HEK293 (cell line): ENCODE data around the gene ST7.

ENCODE experiments used
- CTCF ChIA-PET: fragments of 350-600 bp; formaldehyde crosslinking; extraction: SDS; loops from one replicate; lab custom pipeline; 2021; ENCODE audit warnings: antibody characterized with exemption; lab: Yijun Ruan, JAX
- POLR2A ChIA-PET: fragments of 300-600 bp; formaldehyde crosslinking; extraction: SDS; loops from one replicate; lab custom pipeline; 2020; ENCODE audit warnings: antibody characterized with exemption, inconsistent platforms; lab: Yijun Ruan, JAX
- H3K27ac ChIP-seq: fragments of 200-500 bp; sonication (Bioruptor generic); 2 replicates; pipeline ENCODE4 v1.5.1; 2014; ENCODE audit warnings: low read depth, low read length, control low read depth, inconsistent platforms; ENCODE audit errors: extremely low read depth
- H3K36me3 ChIP-seq, 2 experiments: fragments of 200-500 bp in 1 of 2; sonication (Bioruptor generic) in 1 of 2; 1 replicate in 1 of 2; 2 replicates in 1 of 2; pipeline ENCODE4 v1.5.1; 2014 to 2017; ENCODE audit warnings: inconsistent platforms in 2 of 2, low read length in 2 of 2; ENCODE audit not compliant: control insufficient read depth in 2 of 2, insufficient read depth in 1 of 2
- H3K4me1 ChIP-seq: fragments of 200-500 bp; sonication (Bioruptor generic); 2 replicates; pipeline ENCODE4 v1.5.1; 2014; ENCODE audit warnings: mild to moderate bottlenecking, low read length, inconsistent platforms; ENCODE audit not compliant: control insufficient read depth, insufficient read depth
- H3K4me3 ChIP-seq: 2 replicates; pipeline ENCODE4 v1.5.1; 2011; ENCODE audit warnings: low read depth, mild to moderate bottlenecking, control low read depth, low read length, moderate library complexity
- H3K9me3 ChIP-seq: fragments of 200-500 bp; sonication (Bioruptor generic); 2 replicates; pipeline ENCODE4 v1.5.1; 2014; ENCODE audit warnings: low read depth, low read length, inconsistent platforms; ENCODE audit not compliant: control insufficient read depth, insufficient read depth
- BCL11B ChIP-seq: fragments of 450-650 bp; formaldehyde crosslinking; IDR thresholded peaks from 2 replicates; pipeline ENCODE4 v1.5.1; 2016; ENCODE audit warnings: low read depth, missing biosample characterization, missing genetic modification characterization
- EGR2 ChIP-seq: fragments of 450-650 bp; formaldehyde crosslinking; IDR thresholded peaks from 2 replicates; pipeline ENCODE4 v1.5.1; 2016; ENCODE audit warnings: low read depth, missing biosample characterization, missing genetic modification characterization
- FEZF1 ChIP-seq: fragments of 450-650 bp; formaldehyde crosslinking; IDR thresholded peaks from 2 replicates; pipeline ENCODE4 v1.5.1; 2016; ENCODE audit warnings: missing biosample characterization, missing genetic modification characterization
- HOXA7 ChIP-seq: sonication (generic); formaldehyde crosslinking; IDR thresholded peaks from 2 replicates; pipeline ENCODE4 v1.8.1; 2022; ENCODE audit warnings: missing genetic modification reagents, borderline replicate concordance
- IKZF3 ChIP-seq: fragments of 450-650 bp; IDR thresholded peaks from 2 replicates; pipeline ENCODE4 v1.5.0; 2018; ENCODE audit warnings: missing biosample characterization, mild to moderate bottlenecking, missing genetic modification characterization, moderate library complexity
- KLF8 ChIP-seq: fragments of 450-650 bp; formaldehyde crosslinking; IDR thresholded peaks from 2 replicates; pipeline ENCODE4 v1.5.1; 2016; ENCODE audit warnings: missing biosample characterization, missing genetic modification characterization
- MEIS1 ChIP-seq: sonication (generic); formaldehyde crosslinking; IDR thresholded peaks from 2 replicates; pipeline ENCODE4 v1.8.1; 2022; ENCODE audit warnings: missing genetic modification reagents, mild to moderate bottlenecking, borderline replicate concordance
- SALL2 ChIP-seq: fragments of 450-650 bp; formaldehyde crosslinking; IDR thresholded peaks from 2 replicates; pipeline ENCODE4 v1.5.0; 2017; ENCODE audit warnings: missing biosample characterization, mild to moderate bottlenecking, missing genetic modification characterization, borderline replicate concordance
- SCRT2 ChIP-seq: fragments of 450-650 bp; formaldehyde crosslinking; IDR thresholded peaks from 2 replicates; pipeline ENCODE4 v1.5.1; 2016; ENCODE audit warnings: missing biosample characterization, missing genetic modification characterization
- WT1 ChIP-seq: fragments of 450-650 bp; formaldehyde crosslinking; IDR thresholded peaks from 2 replicates; pipeline ENCODE4 v1.5.1; 2016; ENCODE audit warnings: missing biosample characterization, missing genetic modification characterization
- ZBTB8A ChIP-seq: fragments of 450-650 bp; formaldehyde crosslinking; IDR thresholded peaks from 2 replicates; pipeline ENCODE4 v1.5.1; 2016; ENCODE audit warnings: missing biosample characterization, missing genetic modification characterization
- ZEB2 ChIP-seq: fragments of 450-650 bp; formaldehyde crosslinking; IDR thresholded peaks from 2 replicates; pipeline ENCODE4 v1.5.1; 2016; ENCODE audit warnings: missing biosample characterization, missing genetic modification characterization
- ZFP41 ChIP-seq: fragments of 450-650 bp; formaldehyde crosslinking; IDR thresholded peaks from 2 replicates; pipeline ENCODE4 v1.5.1; 2016; ENCODE audit warnings: missing biosample characterization, missing genetic modification characterization, borderline replicate concordance
- ZIC2 ChIP-seq: fragments of 450-650 bp; formaldehyde crosslinking; IDR thresholded peaks from 2 replicates; pipeline ENCODE4 v1.5.1; 2016; ENCODE audit warnings: missing biosample characterization, missing genetic modification characterization
- ZNF354C ChIP-seq: fragments of 450-650 bp; formaldehyde crosslinking; IDR thresholded peaks from 2 replicates; pipeline ENCODE4 v1.5.1; 2016; ENCODE audit warnings: missing biosample characterization, missing genetic modification characterization, low read depth, borderline replicate concordance
- ZNF426 ChIP-seq: fragments of 450-650 bp; formaldehyde crosslinking; IDR thresholded peaks from 2 replicates; pipeline ENCODE4 v1.5.1; 2017; ENCODE audit warnings: missing biosample characterization, missing genetic modification characterization, mild to moderate bottlenecking, inconsistent platforms, moderate library complexity
- ZNF529 ChIP-seq: fragments of 450-650 bp; formaldehyde crosslinking; IDR thresholded peaks from 2 replicates; pipeline ENCODE4 v1.5.1; 2017; ENCODE audit warnings: missing genetic modification characterization, missing biosample characterization; ENCODE audit not compliant: insufficient replicate concordance
- ZNF549 ChIP-seq: fragments of 450-650 bp; IDR thresholded peaks from 2 replicates; pipeline ENCODE4 v1.5.1; 2018; ENCODE audit warnings: missing biosample characterization, missing genetic modification characterization, mild to moderate bottlenecking, inconsistent platforms, moderate library complexity
- ZNF660 ChIP-seq: fragments of 450-650 bp; IDR thresholded peaks from 2 replicates; pipeline ENCODE4 v1.5.1; 2018; ENCODE audit warnings: missing biosample characterization, mild to moderate bottlenecking, missing genetic modification characterization
- ZNF664 ChIP-seq: fragments of 450-650 bp; formaldehyde crosslinking; IDR thresholded peaks from 2 replicates; pipeline ENCODE4 v1.5.1; 2016; ENCODE audit warnings: missing biosample characterization, missing genetic modification characterization
- ZNF670 ChIP-seq: fragments of 450-650 bp; formaldehyde crosslinking; IDR thresholded peaks from 2 replicates; pipeline ENCODE4 v1.5.1; 2016; ENCODE audit warnings: missing biosample characterization, missing genetic modification characterization, low read depth
- ZNF776 ChIP-seq: fragments of 450-650 bp; formaldehyde crosslinking; IDR thresholded peaks from 2 replicates; pipeline ENCODE4 v1.5.0; 2017; ENCODE audit warnings: missing biosample characterization, missing genetic modification characterization, borderline replicate concordance
- ZNF843 ChIP-seq: fragments of 450-650 bp; formaldehyde crosslinking; IDR thresholded peaks from 2 replicates; pipeline ENCODE4 v1.5.1; 2016; ENCODE audit warnings: missing biosample characterization, missing genetic modification characterization
- ZSCAN23 ChIP-seq: fragments of 450-650 bp; formaldehyde crosslinking; IDR thresholded peaks from 2 replicates; pipeline ENCODE4 v1.5.1; 2016; ENCODE audit warnings: missing biosample characterization, missing genetic modification characterization
- TF ChIP-seq, protein P1 (sequence below): fragments of 450-650 bp; formaldehyde crosslinking; IDR thresholded peaks from 2 replicates; pipeline ENCODE4 v1.5.1; 2017; ENCODE audit warnings: missing biosample characterization, missing genetic modification characterization
- TF ChIP-seq, protein P2 (sequence below): fragments of 450-650 bp; formaldehyde crosslinking; IDR thresholded peaks from 2 replicates; pipeline ENCODE4 v1.5.1; 2017; ENCODE audit warnings: missing biosample characterization, missing genetic modification characterization

Gene ST7

DNA sequence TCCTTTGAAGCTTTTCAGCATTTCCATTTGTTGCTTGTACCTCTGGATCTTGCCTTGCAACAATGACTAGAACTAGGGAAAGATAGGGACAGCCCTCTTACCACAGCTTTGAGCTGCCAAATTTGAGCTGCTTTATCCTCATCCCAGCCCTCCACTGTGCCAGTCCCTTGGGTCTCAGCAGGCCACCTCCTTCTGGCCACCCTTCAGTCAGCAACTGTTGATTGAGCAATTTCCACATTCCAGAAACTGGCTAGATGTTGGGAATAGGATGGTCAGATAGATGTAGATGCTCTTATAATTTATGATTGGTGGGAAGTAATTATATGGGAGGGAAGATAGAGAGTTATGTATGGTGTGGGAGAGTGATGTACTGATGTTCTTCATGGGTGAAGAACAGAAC lies 100.1 kb downstream of the ST7 start:
- Histone ChIP-seq H3K9me3 (no peaks in the 10 kb centered on the region), H3K4me1 (peaks cover 3% of the 10 kb centered on the region; the same call in 1 of the 2 replicates), H3K36me3 (no peaks in the 10 kb centered on the region), H3K4me3 (no peak overlapping the region), H3K27ac (no peak overlapping the region)
- peak; percentile 36 for TF ChIP-seq ZIC2 (tag by site-specific recombination)
- TF ChIP-seq SCRT2 (tag by site-specific recombination) = peak; percentile 36; the same call in 1 of the 2 replicates
- TF ChIP-seq ZFP41 (tag by site-specific recombination) = no peak
- TF ChIP-seq ZSCAN23 (tag by site-specific recombination) = no peak
- no peak for TF ChIP-seq ZNF776 (tag by site-specific recombination)
- no peak for TF ChIP-seq MEIS1 (CRISPR knock-in tag)
- no peak for TF ChIP-seq HOXA7 (CRISPR knock-in tag)
- no peak for TF ChIP-seq ZNF426 (tag by site-specific recombination)
- no peak for TF ChIP-seq ZNF529 (tag by site-specific recombination)
- ChIA-PET CTCF (interaction anchor here (1.3 kb wide), 1 partner anchor 69 kb away, joined by 4 read pairs; no protein-coding TSS in a partner anchor), POLR2A (no interaction called here)

DNA sequence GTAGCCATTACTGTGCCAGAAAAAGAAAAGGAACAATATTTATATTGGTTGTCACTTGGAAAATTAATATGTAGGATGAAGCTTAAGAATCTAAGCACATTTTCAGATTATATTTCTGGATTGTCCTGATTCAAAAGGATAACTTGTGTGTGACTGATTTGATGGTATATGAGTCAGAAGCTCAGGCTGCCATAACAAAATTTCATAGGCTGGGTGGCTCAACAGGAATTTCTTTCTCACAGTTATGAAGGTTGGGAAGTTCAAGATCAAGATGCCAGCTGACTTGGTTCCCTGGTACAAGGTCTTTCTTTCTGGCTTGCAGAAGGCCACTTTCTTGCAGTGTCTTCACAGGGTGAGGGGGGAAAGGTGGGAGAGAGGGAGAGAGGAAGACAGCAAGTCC lies 108.5 kb downstream of the ST7 start:
- H3K4me3 ChIP-seq = no peak overlapping the region
- no peaks in the 10 kb centered on the region for H3K36me3 ChIP-seq
- ChIA-PET CTCF (no interaction called here), POLR2A (no interaction called here)
- no peaks in the 10 kb centered on the region for H3K4me1 ChIP-seq
- no peak for TF ChIP-seq ZNF660
- H3K9me3 ChIP-seq = no peaks in the 10 kb centered on the region
- no peak overlapping the region for H3K27ac ChIP-seq

DNA sequence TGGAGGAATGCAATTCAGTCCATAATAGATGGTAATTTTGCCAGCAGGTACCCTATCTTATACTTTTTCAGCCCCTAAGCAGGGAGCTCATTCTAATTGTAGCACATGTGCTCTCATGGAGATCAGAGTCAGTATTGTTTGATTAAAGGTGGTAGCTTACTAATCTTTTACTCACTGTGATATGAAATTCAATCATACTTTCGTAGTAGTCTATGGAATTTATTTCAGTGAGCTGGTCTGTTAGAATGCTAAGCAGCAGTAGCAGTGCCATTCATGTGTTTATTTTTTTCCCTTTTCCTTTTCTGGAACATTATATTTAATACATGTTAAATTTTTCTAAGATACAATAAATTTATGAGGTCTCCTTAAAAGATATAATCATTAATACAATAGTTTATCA lies 109.0 kb downstream of the ST7 start:
- ChIA-PET CTCF (no interaction called here), POLR2A (no interaction called here)
- no peak for TF ChIP-seq ZNF549 (tag by site-specific recombination)
- no peak overlapping the region for H3K27ac ChIP-seq
- no peak overlapping the region for H3K4me3 ChIP-seq
- H3K36me3 ChIP-seq = no peaks in the 10 kb centered on the region
- no peaks in the 10 kb centered on the region for H3K9me3 ChIP-seq
- H3K4me1 ChIP-seq = 0 out of 2 replicates have a peak, but pooled peaks cover 2% of the 10 kb centered on the region

DNA sequence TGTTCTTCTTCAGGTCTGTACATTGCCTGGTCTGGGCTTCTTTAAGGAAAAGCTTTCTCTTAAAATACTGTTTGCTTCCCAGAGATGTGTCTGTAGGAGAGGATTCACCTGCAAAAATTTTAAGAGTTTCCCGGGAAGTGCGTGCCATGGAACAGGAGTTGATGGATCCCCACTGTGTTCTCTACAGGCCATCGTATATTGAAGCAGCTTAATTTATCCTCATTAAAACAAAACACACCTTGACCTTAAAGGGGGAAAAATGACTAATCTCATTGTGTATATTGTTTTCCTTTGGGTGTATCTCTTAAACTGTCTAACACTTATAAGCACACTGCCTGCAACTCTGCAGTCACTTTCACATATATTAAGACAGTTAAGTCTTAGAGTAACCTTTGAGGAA lies 111.4 kb downstream of the ST7 start:
- Histone ChIP-seq H3K36me3 (no peaks in the 10 kb centered on the region), H3K9me3 (no peaks in the 10 kb centered on the region), H3K27ac (no peak overlapping the region), H3K4me1 (0 out of 2 replicates have a peak, but pooled peaks cover 4% of the 10 kb centered on the region), H3K4me3 (no peak overlapping the region)
- CTCF ChIA-PET = interaction anchor here (0.6 to 0.7 kb wide), 2 partner anchors 67 to 135 kb away, joined by 3 to 4 read pairs; no protein-coding TSS in a partner anchor
- POLR2A ChIA-PET = no interaction called here
- TF ChIP-seq ZNF664 (tag by site-specific recombination) = no peak
- 0 out of 2 replicates have a peak, but pooled peaks have one; percentile 37 for TF ChIP-seq ZEB2 (tag by site-specific recombination)
- no peak for TF ChIP-seq ZBTB8A (tag by site-specific recombination)
- peak; percentile 64 for TF ChIP-seq IKZF3
- no peak for TF ChIP-seq EGR2 (tag by site-specific recombination)
- TF ChIP-seq SALL2 (tag by site-specific recombination) = no peak
- 0 out of 2 replicates have a peak, but pooled peaks have one; percentile 38 for TF ChIP-seq BCL11B (tag by site-specific recombination)
- TF ChIP-seq, protein P1, sequence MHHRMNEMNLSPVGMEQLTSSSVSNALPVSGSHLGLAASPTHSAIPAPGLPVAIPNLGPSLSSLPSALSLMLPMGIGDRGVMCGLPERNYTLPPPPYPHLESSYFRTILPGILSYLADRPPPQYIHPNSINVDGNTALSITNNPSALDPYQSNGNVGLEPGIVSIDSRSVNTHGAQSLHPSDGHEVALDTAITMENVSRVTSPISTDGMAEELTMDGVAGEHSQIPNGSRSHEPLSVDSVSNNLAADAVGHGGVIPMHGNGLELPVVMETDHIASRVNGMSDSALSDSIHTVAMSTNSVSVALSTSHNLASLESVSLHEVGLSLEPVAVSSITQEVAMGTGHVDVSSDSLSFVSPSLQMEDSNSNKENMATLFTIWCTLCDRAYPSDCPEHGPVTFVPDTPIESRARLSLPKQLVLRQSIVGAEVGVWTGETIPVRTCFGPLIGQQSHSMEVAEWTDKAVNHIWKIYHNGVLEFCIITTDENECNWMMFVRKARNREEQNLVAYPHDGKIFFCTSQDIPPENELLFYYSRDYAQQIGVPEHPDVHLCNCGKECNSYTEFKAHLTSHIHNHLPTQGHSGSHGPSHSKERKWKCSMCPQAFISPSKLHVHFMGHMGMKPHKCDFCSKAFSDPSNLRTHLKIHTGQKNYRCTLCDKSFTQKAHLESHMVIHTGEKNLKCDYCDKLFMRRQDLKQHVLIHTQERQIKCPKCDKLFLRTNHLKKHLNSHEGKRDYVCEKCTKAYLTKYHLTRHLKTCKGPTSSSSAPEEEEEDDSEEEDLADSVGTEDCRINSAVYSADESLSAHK (tag by site-specific recombination) = 0 out of 2 replicates have a peak, but pooled peaks have one; percentile 18
- TF ChIP-seq ZNF354C (tag by site-specific recombination) = no peak
- TF ChIP-seq ZNF549 (tag by site-specific recombination) = no peak
- TF ChIP-seq WT1 (tag by site-specific recombination) = peak; percentile 54; the same call in 1 of the 2 replicates
- no peak for TF ChIP-seq ZNF670 (tag by site-specific recombination)
- peak; percentile 57 for TF ChIP-seq FEZF1 (tag by site-specific recombination)
- peak; percentile 52; the same call in 1 of the 2 replicates for TF ChIP-seq ZNF843 (tag by site-specific recombination)
- TF ChIP-seq KLF8 (tag by site-specific recombination) = peak; percentile 76
- TF ChIP-seq, protein P2, sequence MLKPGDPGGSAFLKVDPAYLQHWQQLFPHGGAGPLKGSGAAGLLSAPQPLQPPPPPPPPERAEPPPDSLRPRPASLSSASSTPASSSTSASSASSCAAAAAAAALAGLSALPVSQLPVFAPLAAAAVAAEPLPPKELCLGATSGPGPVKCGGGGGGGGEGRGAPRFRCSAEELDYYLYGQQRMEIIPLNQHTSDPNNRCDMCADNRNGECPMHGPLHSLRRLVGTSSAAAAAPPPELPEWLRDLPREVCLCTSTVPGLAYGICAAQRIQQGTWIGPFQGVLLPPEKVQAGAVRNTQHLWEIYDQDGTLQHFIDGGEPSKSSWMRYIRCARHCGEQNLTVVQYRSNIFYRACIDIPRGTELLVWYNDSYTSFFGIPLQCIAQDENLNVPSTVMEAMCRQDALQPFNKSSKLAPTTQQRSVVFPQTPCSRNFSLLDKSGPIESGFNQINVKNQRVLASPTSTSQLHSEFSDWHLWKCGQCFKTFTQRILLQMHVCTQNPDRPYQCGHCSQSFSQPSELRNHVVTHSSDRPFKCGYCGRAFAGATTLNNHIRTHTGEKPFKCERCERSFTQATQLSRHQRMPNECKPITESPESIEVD (tag by site-specific recombination) = peak; percentile 82
